Left forelimb (tissue), 1 donor: ENCODE results near the gene OIT3.
"Not testable (repeated sequence)": the region's sequence is repeated elsewhere in the genome, so short reads cannot be mapped to it uniquely, and the experiment has no call there.

Experiments
- DNase-seq: peaks from one replicate; pipeline ENCODE4 v3.0.0-alpha.2; 2018; ENCODE audit warnings: low spot score

The OIT3 gene

GRCh38 chr10:72903941-72904446 lies 10.5 kb downstream of the OIT3 start:
- not testable (repeated sequence) for DNase-seq

- DNase-seq: no peak
Observed at GRCh38 chr10:72904806-72905205, 11.3 kb downstream of the OIT3 start.

- no peak for DNase-seq
Observed at GRCh38 chr10:72906446-72906845, 12.9 kb downstream of the OIT3 start.

GRCh38 chr10:72910705-72911104 lies 17.2 kb downstream of the OIT3 start:
- DNase-seq: no peak

DNA sequence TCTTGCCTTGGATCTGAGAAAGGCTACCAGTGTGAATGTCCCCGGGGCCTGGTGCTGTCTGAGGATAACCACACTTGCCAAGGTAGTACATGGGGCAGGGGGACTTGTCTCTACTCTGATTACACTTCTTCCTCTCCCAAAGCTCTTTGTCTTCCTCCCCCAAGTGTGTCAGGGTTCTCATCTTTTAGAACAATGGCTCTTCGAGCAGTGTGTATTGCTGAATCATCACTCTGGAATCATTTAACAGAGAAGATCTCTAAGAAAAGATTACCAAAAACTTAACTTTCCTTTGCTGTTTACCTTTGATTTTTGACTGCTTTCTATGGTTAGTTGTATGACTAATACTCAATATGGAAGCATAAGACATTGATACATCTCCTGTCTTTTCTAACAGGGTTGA lies 18.2 kb downstream of the OIT3 start:
- no peak for DNase-seq

DNA sequence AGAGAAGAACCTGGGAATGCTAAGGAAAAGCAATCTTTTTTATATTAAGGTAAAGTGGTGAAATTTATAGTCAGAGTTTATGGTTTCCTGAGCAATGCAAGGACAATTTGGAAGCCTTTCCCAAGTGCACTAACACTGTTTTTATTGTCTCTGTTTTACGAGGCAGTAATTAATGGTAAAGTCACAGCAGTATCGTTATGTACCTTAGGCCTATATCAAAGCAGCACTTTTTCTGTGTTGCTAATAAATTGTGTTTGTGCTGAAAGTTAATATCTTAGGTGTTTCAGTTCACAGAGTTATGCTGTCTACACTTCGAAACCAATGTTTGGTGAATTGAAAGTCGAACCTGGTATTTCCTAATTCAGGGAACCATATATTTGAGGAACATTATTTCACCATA lies 19.2 kb downstream of the OIT3 start:
- no peak for DNase-seq

GRCh38 chr10:72913287-72913686 lies 19.7 kb downstream of the OIT3 start:
- no peak for DNase-seq

GRCh38 chr10:72917201-72917600 lies 23.7 kb downstream of the OIT3 start:
- DNase-seq: not testable (repeated sequence)

DNA sequence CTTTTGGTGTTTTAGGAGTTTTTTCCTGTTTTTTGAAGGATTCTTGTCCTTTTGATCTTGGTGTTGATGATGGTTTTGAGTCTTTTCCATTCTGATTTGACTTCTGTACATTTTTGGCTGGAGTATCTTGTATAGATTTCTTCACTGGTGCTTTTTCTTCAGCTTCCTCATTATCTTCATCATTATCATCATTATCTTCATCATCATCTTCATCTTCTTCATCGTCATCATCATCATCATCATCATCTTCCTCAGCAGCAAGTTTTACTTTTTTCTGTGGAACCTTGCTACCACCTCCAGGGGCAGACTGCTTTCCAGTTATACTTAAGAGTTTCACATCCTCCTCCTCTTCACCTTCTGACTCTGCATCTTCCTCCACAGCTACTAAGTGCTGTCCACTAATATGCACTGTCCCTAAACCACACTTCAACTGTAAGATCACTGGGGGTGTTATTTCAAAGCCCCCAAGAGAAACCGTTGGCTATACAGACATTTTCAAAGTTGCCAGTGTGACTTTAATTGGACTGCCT lies 24.3 kb downstream of the OIT3 start:
- not testable (repeated sequence) for DNase-seq

DNA sequence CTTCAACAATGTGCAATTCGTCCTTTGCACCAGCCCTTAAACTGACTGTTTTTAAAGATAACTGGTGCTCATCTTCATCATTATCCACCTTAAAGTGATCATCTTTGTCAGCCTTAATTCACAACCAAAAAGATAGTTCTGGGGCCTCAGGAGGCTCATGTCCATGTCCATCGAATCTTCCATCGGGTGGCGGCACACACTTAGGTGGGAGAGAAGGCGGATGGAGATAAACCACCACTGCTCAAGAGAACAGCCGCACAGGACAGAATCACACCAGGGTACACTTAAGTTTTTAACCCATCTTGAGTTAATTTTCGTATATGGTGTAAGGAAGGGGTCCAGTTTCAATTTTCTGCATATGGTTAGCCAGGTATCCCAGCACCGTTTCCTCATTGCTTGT lies 24.8 kb downstream of the OIT3 start:
- DNase-seq: no peak

DNA sequence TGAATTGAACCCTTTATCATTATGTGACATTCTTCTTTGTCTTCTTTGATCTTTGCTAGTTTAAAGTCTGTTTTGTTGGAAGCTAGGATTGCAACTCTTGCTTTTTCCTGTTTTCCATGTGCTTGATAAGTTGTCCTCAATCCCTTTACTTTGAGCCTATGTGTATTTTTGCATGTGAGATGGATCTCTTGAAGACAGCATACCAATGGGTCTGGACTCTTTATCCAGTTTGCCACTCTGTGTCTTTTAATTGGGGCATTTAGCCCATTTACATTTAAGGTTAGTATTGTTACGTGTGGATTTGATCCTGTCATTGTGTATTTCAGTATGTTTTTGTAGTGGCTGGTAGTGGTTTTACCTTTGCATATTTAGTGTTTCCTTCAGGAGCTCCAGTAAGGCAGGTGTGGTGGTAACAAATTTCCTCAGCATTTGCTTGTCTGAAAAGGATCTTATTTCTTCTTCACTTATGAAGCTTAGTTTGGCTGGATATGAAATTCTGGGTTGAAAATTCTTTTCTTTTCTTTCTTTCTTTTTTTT lies 27.7 kb downstream of the OIT3 start:
- DNase-seq: not testable (repeated sequence)

DNA sequence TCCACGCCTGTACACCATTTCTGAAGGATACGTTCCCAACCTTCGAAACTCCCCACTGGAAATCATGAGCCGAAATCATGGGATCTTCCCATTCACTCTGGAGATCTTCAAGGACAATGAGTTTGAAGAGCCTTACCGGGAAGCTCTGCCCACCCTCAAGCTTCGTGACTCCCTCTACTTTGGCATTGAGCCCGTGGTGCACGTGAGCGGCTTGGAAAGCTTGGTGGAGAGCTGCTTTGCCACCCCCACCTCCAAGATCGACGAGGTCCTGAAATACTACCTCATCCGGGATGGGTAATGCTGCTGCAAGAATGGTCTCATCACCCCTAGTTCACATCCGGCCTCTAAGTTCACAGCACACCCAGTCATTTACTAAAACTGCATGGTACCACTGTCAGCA lies 30.8 kb downstream of the OIT3 start:
- DNase-seq: no peak

GRCh38 chr10:72925951-72926465 lies 32.5 kb downstream of the OIT3 start:
- no peak for DNase-seq

- DNase-seq: no peak
Observed at GRCh38 chr10:72927485-72927884, 33.9 kb downstream of the OIT3 start.

GRCh38 chr10:72928798-72929197 lies 35.3 kb downstream of the OIT3 start:
- no peak for DNase-seq

- no peak for DNase-seq
Observed at GRCh38 chr10:72930276-72930675, 36.7 kb downstream of the OIT3 start.

GRCh38 chr10:72932259-72933015 lies 38.9 kb downstream of the OIT3 start:
- no peak for DNase-seq

- no peak for DNase-seq
Observed at GRCh38 chr10:72935361-72935760, 41.8 kb downstream of the OIT3 start.

GRCh38 chr10:72943498-72944234 lies 50.1 kb downstream of the OIT3 start:
- no peak for DNase-seq

- DNase-seq: no peak
Observed at GRCh38 chr10:72946963-72947362, 53.4 kb downstream of the OIT3 start.

DNA sequence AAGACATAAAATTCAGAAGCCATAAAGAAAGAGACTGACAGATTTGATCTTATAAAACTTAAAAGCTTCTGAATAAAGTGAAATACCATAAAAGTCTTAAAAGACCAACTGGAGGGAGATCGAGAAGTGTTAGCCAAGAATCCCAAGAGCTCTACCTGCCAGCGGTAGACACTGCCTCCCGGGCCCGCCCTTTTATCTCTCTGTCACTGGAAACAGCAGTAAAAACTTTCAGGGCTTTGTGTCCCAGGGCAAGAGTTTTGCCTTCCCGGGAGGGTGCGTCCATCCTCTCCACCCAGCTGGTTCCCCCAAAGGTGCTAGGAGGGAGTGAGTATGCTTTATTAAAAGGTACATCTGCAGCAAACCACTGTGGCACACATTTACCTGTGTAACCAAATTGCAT lies 55.2 kb downstream of the OIT3 start:
- no peak for DNase-seq

DNA sequence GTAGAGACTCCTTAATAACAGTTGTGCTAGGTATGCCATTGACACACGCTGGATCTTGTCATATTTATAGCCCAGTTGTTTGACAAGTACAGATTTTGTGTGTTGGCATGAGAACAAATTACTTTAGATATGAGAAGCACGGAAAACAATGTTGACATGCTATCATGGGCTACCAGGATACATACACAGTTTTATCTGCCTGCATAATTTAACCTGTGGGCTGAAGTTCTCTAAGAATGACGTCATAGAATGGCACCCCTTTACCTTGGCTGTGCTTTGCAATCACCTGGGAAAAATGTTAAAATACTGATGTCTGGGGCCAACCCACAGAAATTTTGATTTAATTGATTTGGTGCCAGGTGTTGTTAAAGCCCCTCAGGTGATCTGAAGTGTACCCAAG lies 58.2 kb downstream of the OIT3 start:
- no peak for DNase-seq

DNA sequence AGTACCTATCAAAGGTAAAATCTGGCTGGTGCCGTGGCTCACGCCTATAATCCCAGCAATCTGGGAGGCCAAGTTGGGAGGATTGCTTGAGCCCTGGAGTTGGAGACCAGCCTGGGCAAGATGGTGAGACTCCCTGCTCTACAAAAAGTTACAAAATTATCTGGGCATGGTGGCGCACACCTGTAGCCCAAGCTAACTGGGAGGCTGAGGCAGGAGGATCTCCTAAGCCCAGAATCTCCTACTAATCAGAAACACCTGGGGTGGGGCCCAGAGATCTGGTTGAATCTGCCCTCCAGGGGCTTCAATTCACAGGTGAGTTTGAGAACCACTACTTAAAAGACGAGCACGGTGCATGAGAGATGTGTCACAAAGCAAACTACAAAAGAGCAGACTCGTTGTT lies 58.6 kb downstream of the OIT3 start:
- DNase-seq: no peak
